H7 (cell line): ENCODE results near the gene SLC35F3. TPM values are rescaled to one million over a fixed set of nuclear protein-coding genes. Genes with fewer than 3 reads are reported as not detected.
A peak's percentile ranks its signal among the peaks of the same experiment; 100 is the strongest.

ENCODE experiments used
- DNase-seq: peaks from one replicate; pipeline ENCODE4 v3.0.0; 2012
- H3K27me3 ChIP-seq: 2 replicates; pipeline ENCODE4 v1.6.0; 2011; ENCODE audit warnings: mild to moderate bottlenecking, low read length; ENCODE audit not compliant: control insufficient read depth, insufficient read depth
- H3K36me3 ChIP-seq: replicated peaks from 2 replicates; pipeline ENCODE4 v1.5.1; 2011; ENCODE audit warnings: low read length; ENCODE audit not compliant: control insufficient read depth, insufficient read depth
- H3K4me3 ChIP-seq: 2 replicates; pipeline ENCODE4 v1.5.1; 2011; ENCODE audit warnings: low read depth, mild to moderate bottlenecking, control low read depth, low read length, moderate library complexity; ENCODE audit not compliant: insufficient read depth
- total RNA-seq: library from RNA; depleted of rRNA; stranded (reverse); fragments of >200 nt; shearing (Covaris generic); gene quantifications from 2 replicates; pipeline ENCODE4 v1.2.3, GENCODE V29; 2014

Gene SLC35F3
- total RNA-seq, 1 experiment from 2014 or later = 7.2 TPM

- peak overlapping the region; percentile 77 for H3K4me3 ChIP-seq
Observed at GRCh38 chr1:234214129-234214910, 309.8 kb downstream of the SLC35F3 start.

DNA sequence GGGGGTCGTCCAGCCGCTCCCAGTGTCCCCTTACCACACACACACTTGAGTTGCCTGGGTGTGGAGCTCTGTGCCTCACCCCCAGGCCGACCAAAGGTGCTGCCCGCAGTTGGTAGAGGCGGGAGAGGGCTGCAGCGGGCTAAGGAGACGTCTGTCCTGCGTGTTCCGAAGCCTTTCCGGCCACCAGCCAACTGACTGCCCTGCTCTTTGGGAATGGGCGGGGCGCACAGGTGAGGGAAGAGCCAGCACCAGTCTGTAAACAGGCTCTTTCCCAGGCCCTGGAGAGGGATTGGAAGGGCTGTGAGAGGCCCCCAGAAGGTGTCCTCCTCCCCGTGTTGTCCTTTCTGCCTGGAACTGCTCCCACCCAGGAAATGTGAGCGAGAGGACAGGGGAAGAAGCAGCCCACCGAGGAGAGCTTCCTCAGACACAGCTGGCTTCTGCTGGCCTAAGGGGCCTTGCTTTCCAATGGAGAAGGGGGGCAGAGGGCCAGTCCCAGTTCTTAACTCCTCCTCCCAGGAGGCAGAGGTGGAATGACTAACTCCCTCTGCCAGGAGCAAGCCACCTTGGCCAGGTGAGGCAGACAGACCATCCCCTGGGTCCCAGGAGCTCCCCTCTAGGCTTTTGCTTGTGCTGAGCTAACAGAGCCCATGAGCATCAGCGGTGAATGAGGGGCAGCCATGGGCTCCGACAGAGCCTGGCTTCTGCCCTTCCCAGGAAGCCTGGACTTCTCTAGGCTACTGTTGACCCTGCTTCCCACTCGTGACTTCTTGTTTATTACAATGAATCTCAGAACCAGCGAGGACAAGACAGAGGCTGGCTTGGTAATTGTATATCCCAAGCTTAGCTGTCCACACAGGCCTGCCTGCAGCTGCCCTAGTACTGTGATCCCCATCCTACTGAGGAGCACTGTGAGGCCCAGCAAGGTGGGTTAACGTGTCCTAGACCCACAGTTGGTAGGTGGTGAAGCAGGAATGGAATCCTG lies 310.7 kb downstream of the SLC35F3 start:
- Histone ChIP-seq H3K36me3 (no peaks in the 10 kb centered on the region), H3K27me3 (peaks cover 16% of the 10 kb centered on the region), H3K4me3 (peak overlapping the region; percentile 77)
- DNase-seq = peak; percentile 80

More at GRCh38 chr1:234214129-234214910, 309.8 kb downstream of the SLC35F3 start:
- Histone ChIP-seq H3K27me3 (peaks cover 16% of the 10 kb centered on the region), H3K36me3 (no peaks in the 10 kb centered on the region)
- DNase-seq = peak; percentile 83

DNA sequence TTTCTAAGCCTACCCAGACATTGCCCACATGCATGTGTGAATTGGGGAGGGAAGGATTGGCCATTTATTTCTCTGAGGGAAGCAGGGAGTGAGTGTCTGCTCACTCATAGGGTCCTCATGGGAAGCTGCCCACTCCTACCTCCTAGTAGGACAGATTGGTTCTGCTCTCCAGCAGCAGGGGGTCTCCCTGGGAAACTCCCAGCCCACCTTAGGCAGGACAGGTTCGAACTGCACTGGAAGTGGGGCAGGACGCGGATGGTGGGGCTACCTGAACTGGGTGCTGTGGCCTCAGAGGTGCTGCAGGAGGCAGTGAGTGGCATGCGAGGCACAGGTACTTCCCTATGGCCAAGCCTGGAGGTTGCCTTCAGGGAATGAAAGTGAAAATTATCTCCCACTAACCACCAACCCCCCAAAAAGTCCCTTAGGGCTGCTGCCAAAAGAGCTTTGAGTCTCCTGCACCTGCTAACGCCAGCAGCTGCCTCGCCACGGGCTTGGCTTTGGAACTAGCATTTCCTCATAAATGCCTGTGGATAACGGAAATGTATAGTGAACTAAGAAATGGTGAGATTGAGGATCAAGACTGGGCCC lies 311.7 kb downstream of the SLC35F3 start:
- Histone ChIP-seq H3K27me3 (peaks cover 16% of the 10 kb centered on the region), H3K36me3 (no peaks in the 10 kb centered on the region), H3K4me3 (no peak overlapping the region)
- DNase-seq = no peak

DNA sequence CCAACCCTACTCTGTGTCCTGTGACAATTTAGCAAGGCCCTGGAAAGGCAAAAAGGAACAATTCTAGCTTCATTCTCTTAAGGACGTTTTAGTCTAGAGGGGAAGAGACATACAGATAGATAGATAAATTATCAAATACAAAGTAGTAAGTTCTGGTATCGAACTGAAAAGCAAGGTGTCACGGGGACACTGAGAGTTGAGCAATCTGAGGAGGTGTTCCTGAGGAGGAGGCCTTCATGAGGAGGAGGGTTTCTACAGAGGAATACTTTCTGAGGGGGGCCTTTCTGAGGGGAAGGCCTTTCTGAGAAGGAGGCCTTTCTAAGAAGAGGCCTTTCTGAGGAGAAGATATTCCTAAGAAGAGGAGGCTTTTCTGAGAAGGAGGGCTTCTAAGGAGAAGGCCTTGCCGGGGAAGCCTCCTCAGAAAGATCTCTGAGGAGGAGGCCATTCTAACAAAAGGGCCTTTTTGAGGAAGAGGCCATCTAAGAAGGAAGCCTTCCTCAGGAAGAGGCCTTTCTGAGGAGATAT lies 312.9 kb downstream of the SLC35F3 start:
- Histone ChIP-seq H3K4me3 (no peak overlapping the region), H3K27me3 (peaks cover 16% of the 10 kb centered on the region), H3K36me3 (no peaks in the 10 kb centered on the region)
- no peak for DNase-seq

DNA sequence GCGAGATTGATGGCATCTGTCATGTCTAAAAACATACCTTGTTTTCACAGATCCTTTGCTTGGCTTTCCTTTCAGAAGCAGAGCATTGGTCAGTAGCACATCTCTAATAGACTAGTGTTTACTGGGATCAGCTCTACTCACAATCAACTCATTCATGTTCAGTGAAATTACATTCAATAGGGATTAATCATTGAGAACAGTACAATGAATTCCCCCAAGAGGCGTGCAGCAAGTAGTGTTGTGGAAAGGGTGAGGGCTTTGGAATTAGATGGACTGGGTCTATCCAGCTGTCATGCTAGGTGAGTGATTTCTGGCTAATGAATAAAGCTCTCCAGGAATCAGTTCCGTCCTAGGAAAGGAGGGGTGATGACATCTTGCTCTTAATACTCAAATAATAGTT lies 313.6 kb downstream of the SLC35F3 start:
- Histone ChIP-seq H3K36me3 (no peaks in the 10 kb centered on the region), H3K4me3 (no peak overlapping the region), H3K27me3 (peaks cover 16% of the 10 kb centered on the region)
- no peak for DNase-seq

GRCh38 chr1:234219711-234220110 lies 315.2 kb downstream of the SLC35F3 start:
- Histone ChIP-seq H3K27me3 (peaks cover 4% of the 10 kb centered on the region), H3K36me3 (no peaks in the 10 kb centered on the region), H3K4me3 (no peak overlapping the region)
- DNase-seq = no peak

DNA sequence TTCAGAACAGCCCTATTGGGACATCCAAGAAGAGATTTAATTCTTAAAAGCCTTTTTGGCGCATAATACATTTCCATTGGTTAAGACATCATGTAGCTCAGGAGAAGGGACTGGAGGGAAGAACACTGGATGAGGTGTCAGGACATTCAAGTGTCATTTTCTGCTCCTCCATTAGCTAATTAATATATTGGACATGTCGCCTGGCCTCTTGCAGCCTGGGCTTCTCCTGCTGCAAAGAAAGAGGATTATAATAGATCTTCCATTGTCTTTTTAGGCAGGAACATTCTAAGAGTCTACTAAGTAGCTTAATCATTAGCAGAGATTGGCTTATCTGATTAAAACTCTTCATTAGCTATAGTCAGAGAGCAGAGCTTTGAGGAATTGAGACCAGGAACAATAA lies 317.1 kb downstream of the SLC35F3 start:
- H3K4me3 ChIP-seq = no peak overlapping the region
- H3K36me3 ChIP-seq = no peaks in the 10 kb centered on the region
- no peak for DNase-seq
- peaks cover 4% of the 10 kb centered on the region for H3K27me3 ChIP-seq

- peaks cover 4% of the 10 kb centered on the region for H3K27me3 ChIP-seq
- no peak overlapping the region for H3K4me3 ChIP-seq
- H3K36me3 ChIP-seq = no peaks in the 10 kb centered on the region
- no peak for DNase-seq
Observed at GRCh38 chr1:234222561-234223280, 318.2 kb downstream of the SLC35F3 start.

DNA sequence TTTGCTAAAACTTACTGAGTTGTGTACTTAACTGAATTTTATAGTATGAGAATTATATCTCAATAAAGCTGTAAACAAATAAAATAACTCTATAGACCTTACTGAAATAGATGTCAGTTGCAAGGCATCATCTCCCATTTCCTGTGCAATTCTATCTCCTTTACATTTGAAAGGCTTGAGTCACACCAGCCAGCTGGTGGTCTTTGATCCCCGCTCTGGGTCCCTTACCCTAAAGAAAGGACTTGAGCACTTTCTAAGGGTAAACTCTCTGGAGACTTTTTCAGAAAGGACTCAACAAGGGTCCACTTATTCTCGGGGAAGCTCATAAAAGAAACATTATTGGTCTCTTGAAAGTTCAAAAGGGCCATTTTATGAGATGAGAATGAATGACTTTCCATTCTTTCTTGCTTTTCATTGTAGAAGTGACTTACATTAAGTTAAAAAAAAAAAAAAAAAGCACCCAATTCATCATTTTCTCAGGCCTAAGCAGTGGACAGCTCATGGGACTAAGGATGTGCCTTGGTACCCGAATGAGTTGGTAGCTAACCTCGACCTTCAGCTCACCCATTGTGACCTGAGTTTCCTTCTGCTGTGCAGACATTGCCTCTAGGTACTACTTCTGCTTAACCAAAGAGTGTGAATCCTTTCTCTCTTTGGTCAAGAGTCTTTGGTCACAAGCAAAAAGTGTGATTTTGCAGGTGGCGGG lies 321.8 kb downstream of the SLC35F3 start:
- peaks cover 4% of the 10 kb centered on the region for H3K27me3 ChIP-seq
- H3K36me3 ChIP-seq = no peaks in the 10 kb centered on the region
- H3K4me3 ChIP-seq = no peak overlapping the region
- peak; percentile 69 for DNase-seq

GRCh38 chr1:234226819-234227165 lies 322.3 kb downstream of the SLC35F3 start:
- Histone ChIP-seq H3K36me3 (no peaks in the 10 kb centered on the region), H3K27me3 (peaks cover 4% of the 10 kb centered on the region), H3K4me3 (no peak overlapping the region)
- no peak for DNase-seq

GRCh38 chr1:234229581-234230387 lies 325.3 kb downstream of the SLC35F3 start:
- no peaks in the 10 kb centered on the region for H3K36me3 ChIP-seq
- H3K4me3 ChIP-seq = no peak overlapping the region
- no peak for DNase-seq
- peaks cover 2% of the 10 kb centered on the region; the same call in 1 of the 2 replicates for H3K27me3 ChIP-seq

GRCh38 chr1:234230414-234230862 lies 326.0 kb downstream of the SLC35F3 start:
- no peaks in the 10 kb centered on the region for H3K36me3 ChIP-seq
- no peak overlapping the region for H3K4me3 ChIP-seq
- no peak for DNase-seq
- no peaks in the 10 kb centered on the region for H3K27me3 ChIP-seq
